H1 (cell line): Measurements from ENCODE around the gene ACTN3. TPM values are rescaled to one million over a fixed set of nuclear protein-coding genes. Genes with fewer than 3 reads are reported as not detected.

Experiments used
- BCL11A ChIP-seq, 2 experiments: IDR thresholded peaks; one replicate each; pipeline ENCODE4 v1.6.1; 2011; ENCODE audit warnings: low read depth in 2 of 2, low read length in 2 of 2, mild to moderate bottlenecking in 2 of 2
- CHD7 ChIP-seq: fragments of 300-600 bp; sonication (generic); IDR thresholded peaks from 2 replicates; pipeline ENCODE4 v1.7.1; 2012; ENCODE audit warnings: low read length, moderate library complexity, mild to moderate bottlenecking, inconsistent platforms; ENCODE audit not compliant: insufficient replicate concordance
- CREB1 ChIP-seq: IDR thresholded peaks from 2 replicates; pipeline ENCODE4 v1.6.1; 2012; ENCODE audit warnings: inconsistent platforms
- EZH2 ChIP-seq: fragments of 200-600 bp; sonication (generic); IDR thresholded peaks from 2 replicates; pipeline ENCODE4 v1.7.1; 2012; ENCODE audit warnings: low read depth, mild to moderate bottlenecking, moderate library complexity, low read length, inconsistent platforms; ENCODE audit not compliant: severe bottlenecking
- FOSL1 ChIP-seq: IDR thresholded peaks from 2 replicates; pipeline ENCODE4 v1.6.1; 2011; ENCODE audit warnings: mild to moderate bottlenecking, low read depth, low read length, moderate library complexity; ENCODE audit not compliant: insufficient read depth
- POLR2AphosphoS5 ChIP-seq: IDR thresholded peaks from 2 replicates; pipeline ENCODE4 v1.6.1; 2011; ENCODE audit warnings: low read depth, low read length
- SAP30 ChIP-seq: fragments of 300-600 bp; sonication (generic); IDR thresholded peaks from 2 replicates; pipeline ENCODE4 v1.7.1; 2012; ENCODE audit warnings: low read length, moderate library complexity, mild to moderate bottlenecking, inconsistent platforms; ENCODE audit not compliant: insufficient read depth, insufficient replicate concordance
- SIX5 ChIP-seq: IDR thresholded peaks from 2 replicates; pipeline ENCODE4 v1.6.1; 2011; ENCODE audit warnings: mild to moderate bottlenecking, low read depth, low read length
- SP4 ChIP-seq: IDR thresholded peaks from 2 replicates; pipeline ENCODE4 v1.6.1; 2012; ENCODE audit warnings: low read length, inconsistent platforms
- TBP ChIP-seq: IDR thresholded peaks from 2 replicates; pipeline ENCODE4 v1.6.1; 2011; ENCODE audit warnings: low read depth, low read length, improper control_type of control experiment
- TEAD4 ChIP-seq: IDR thresholded peaks from 2 replicates; pipeline ENCODE4 v1.6.1; 2012; ENCODE audit warnings: low read depth, low read length, inconsistent platforms, mixed read lengths
- polyA plus RNA-seq, 7 experiments: library from polyadenylated mRNA; depleted of rRNA in 3 of 7; stranded (reverse) in 5 of 7; unstranded in 2 of 7; fragments of >200 nt in 5 of 7; fragments of 200-250 nt in 2 of 7; gene quantifications; 1 replicate in 5 of 7; 2 replicates in 1 of 7; 4 replicates in 1 of 7; pipeline versions ENCODE4 v1.2.1 to v1.2.3, GENCODE V29; 2011 to 2013; ENCODE audit warnings: missing spikeins in 2 of 7, mixed read lengths in 2 of 7
- total RNA-seq: library from RNA; stranded (reverse); fragmentation: NEBNext Ultra II Directional; extraction: Animal tissue kit (Norgen Biotek cat#: 25700); gene quantifications from 2 replicates; pipeline ENCODE4 v1.2.1, GENCODE V29; 2021
- TF ChIP-seq, protein P1 (sequence below): IDR thresholded peaks from 2 replicates; pipeline ENCODE4 v1.6.1; 2011; ENCODE audit warnings: low read depth, mild to moderate bottlenecking, low read length; ENCODE audit not compliant: insufficient read depth

The ACTN3 gene
- total and polyA plus RNA-seq, 2 of the 8 experiments (the other 6 are each of a cell fraction or from before 2014, with no cell fraction given) = 30.8 to 36.7 TPM

DNA sequence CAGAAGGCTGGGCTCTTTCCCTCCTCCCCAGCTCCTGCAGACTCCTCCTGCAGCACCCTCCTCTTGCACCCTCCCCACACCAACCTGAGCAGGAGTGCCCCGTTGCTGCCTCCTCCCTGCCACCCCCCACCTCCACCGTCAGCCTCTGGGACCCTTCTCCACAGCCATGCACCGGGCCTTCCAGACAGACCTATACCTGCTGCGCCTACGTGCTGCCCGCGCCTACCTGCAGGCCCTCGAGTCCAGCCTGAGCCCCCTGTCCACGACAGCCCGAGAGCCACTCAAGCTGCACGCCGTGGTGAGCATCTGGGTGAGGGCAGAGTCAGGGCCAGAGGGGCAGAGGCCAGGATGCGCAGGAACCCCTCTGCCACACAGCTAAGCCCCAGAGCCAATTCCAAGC lies 17.0 kb upstream of the ACTN3 start (continued):
- TF ChIP-seq CHD7 = no peak
- TF ChIP-seq BCL11A (IDR thresholded peaks at IDR 0.05; ENCODE audit: low read depth in 2 of 2, low read length in 2 of 2) = no peak
- TF ChIP-seq, protein P1, sequence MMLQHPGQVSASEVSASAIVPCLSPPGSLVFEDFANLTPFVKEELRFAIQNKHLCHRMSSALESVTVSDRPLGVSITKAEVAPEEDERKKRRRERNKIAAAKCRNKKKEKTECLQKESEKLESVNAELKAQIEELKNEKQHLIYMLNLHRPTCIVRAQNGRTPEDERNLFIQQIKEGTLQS = no peak
- no peak for TF ChIP-seq TEAD4
- no peak for TF ChIP-seq TBP
- no peak for TF ChIP-seq EZH2
- TF ChIP-seq POLR2AphosphoS5 = no peak
- no peak for TF ChIP-seq SP4
- TF ChIP-seq SIX5 = no peak
- no peak for TF ChIP-seq CREB1
- TF ChIP-seq FOSL1 = no peak
- TF ChIP-seq SAP30 = no peak
